AG04449 (cell line): ENCODE measurements around the gene KIF26B.

Experiments
- CTCF ChIA-PET: fragments of 350-600 bp; formaldehyde crosslinking; extraction: SDS; loops from one replicate; lab custom pipeline; 2021; ENCODE audit warnings: antibody characterized with exemption; lab: Yijun Ruan, JAX
- POLR2A ChIA-PET: fragments of 400-600, 350-600 bp; formaldehyde crosslinking; extraction: SDS; loops from one replicate; lab custom pipeline; 2020; ENCODE audit warnings: antibody characterized with exemption, inconsistent platforms; lab: Yijun Ruan, JAX
- DNase-seq: peaks from one replicate; pipeline ENCODE4 v3.0.0-alpha.2; 2010; ENCODE audit warnings: low read depth, low spot score
- H3K4me3 ChIP-seq: 2 replicates; pipeline ENCODE4 v1.5.1; 2011; ENCODE audit warnings: low read depth, mild to moderate bottlenecking, control low read depth, low read length
- TF ChIP-seq, protein P1 (sequence below): IDR thresholded peaks from one replicate; pipeline ENCODE4 v1.5.1; 2011; ENCODE audit warnings: mild to moderate bottlenecking, moderate library complexity, low read length, control low read depth, inconsistent platforms; ENCODE audit not compliant: insufficient read depth; ENCODE audit errors: missing control alignments

The KIF26B gene

DNA sequence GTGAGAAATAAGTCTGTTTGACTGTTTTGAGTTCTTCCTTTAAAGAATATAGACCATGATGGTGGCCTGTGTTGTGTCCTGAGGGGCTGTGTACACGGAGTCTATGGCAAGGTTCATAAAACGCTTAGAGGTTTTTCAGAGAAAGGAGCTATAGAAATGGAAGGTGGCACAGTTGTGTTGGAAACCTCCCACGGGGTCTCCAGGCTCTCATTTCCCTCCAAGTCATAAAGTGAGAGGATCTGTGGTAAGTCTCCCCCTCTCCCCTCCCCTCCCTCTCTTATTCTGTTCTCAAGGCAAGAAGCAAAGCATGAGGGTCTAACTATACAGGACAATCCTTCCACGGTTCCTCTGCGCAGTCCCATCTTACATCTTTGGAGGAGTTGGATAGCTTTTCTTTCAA lies 139.2 kb downstream of the KIF26B start:
- DNase-seq = no peak
- no peak overlapping the region for H3K4me3 ChIP-seq
- POLR2A ChIA-PET = no interaction called here
- CTCF ChIA-PET = no interaction called here
- TF ChIP-seq, protein P1, sequence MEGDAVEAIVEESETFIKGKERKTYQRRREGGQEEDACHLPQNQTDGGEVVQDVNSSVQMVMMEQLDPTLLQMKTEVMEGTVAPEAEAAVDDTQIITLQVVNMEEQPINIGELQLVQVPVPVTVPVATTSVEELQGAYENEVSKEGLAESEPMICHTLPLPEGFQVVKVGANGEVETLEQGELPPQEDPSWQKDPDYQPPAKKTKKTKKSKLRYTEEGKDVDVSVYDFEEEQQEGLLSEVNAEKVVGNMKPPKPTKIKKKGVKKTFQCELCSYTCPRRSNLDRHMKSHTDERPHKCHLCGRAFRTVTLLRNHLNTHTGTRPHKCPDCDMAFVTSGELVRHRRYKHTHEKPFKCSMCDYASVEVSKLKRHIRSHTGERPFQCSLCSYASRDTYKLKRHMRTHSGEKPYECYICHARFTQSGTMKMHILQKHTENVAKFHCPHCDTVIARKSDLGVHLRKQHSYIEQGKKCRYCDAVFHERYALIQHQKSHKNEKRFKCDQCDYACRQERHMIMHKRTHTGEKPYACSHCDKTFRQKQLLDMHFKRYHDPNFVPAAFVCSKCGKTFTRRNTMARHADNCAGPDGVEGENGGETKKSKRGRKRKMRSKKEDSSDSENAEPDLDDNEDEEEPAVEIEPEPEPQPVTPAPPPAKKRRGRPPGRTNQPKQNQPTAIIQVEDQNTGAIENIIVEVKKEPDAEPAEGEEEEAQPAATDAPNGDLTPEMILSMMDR = no peak

DNA sequence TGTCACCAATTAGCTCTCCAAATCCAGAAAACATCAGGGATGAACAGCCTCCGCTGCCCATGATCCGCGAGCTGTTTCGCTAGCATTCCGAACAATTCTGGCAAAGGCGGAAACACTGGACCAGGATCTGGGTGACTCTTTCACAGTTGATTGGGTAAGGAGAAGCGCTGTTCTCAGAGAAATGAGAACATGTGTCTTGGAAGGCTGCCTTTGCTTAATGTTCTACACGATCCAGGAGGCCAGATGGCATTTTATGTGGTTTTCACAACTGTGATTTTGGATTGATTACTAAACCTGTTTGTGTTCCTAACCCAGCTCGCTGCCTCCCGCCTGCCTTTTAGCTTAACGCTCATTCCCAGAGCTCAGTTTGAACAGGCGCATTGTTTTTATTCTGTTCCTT lies 144.0 kb downstream of the KIF26B start:
- POLR2A ChIA-PET = no interaction called here

DNA sequence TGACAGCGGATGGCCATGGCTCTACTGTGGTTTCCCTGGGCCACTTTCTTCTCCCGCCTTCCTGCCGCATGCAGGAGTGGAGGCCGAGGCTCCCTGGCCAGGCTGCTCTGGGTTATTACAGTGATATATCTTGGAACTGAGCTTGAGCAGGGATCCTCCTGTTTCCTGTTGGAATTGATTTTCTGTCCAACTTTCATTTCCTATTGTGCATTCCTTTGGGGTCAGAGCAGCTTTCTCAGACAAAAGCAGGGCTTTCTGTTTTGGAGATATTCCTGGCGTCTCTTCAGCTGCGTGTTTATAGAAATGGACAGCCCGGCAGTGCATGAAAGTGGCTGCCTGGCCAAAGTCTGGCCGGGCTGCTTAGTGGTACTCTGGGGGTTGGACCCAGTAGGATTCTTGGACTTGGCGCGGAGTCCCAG lies 146.4 kb downstream of the KIF26B start:
- H3K4me3 ChIP-seq = no peak overlapping the region
- CTCF ChIA-PET = no interaction called here
- TF ChIP-seq, protein P1 = no peak
- POLR2A ChIA-PET = no interaction called here
- DNase-seq = no peak

More for the DNA sequence above, 144.0 kb downstream of the KIF26B start:
- TF ChIP-seq, protein P1 = no peak
- H3K4me3 ChIP-seq = no peak overlapping the region
- DNase-seq = no peak
- CTCF ChIA-PET = no interaction called here

DNA sequence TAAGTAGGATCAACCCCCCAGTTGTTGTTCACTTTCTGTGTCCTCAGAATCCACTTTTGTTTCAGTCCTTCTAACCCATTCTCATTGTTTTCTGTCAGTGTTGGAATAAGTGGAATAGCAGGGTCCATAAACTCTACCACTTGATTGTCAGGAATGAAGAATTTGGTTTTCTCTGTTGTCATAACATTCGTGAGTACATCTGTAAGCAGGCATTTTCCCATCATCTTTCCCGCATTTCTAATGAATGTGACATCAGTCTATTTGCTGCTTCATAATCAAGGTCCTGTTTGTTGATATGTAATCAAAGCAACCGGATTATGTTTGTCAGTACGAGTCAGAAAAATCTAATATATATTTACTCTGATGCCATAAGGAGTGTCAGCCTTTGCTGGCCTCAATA lies 147.1 kb downstream of the KIF26B start:
- ChIA-PET CTCF (no interaction called here), POLR2A (no interaction called here)
- no peak overlapping the region for H3K4me3 ChIP-seq
- DNase-seq = no peak
- TF ChIP-seq, protein P1 = no peak

DNA sequence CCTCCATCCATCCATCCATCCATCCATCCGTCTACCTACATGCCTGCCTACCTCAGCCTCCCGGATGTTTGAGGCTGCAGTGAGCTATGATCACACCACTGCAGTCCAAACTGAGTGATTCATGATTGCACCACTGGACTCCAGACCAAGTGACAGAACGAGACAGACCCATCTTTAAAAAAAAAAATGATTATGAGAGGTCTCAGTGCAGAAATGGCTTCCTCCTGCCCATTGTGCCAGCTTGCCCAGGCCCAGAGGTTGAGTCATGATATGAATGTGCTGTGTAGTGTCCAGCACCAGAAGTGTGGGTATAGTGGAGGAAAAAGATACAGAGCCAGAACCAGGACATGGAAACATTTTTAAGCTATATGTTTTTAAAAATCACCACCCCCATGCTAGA lies 149.9 kb downstream of the KIF26B start:
- POLR2A ChIA-PET = no interaction called here
- no peak overlapping the region for H3K4me3 ChIP-seq
- no peak for DNase-seq
- CTCF ChIA-PET = interaction anchor here (0.5 kb wide), 1 partner anchor 13 kb away, joined by 3 read pairs; no protein-coding TSS in a partner anchor
- TF ChIP-seq, protein P1 = no peak

DNA sequence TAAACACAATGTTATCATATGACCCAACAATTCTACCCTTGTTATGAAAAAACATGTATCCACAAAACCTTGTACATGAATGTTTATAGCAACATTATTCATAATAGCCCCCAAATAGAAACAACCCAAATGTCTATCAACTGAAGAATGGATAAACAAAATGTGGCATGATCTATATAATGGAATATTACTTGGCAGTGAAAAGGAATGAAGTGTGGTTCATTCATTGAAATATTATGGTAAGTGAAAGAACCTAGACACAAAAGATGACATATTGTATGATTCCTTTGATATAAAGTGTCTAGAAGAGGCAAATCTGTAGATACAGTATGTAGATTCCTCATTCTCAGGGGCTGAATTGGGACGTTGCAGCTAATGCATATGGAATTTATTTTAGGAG lies 151.2 kb downstream of the KIF26B start:
- DNase-seq = no peak
- TF ChIP-seq, protein P1 = no peak
- POLR2A ChIA-PET = no interaction called here
- CTCF ChIA-PET = interaction anchor here (1.0 kb wide), 1 partner anchor 58 kb away, joined by 3 read pairs; no protein-coding TSS in a partner anchor
- H3K4me3 ChIP-seq = no peak overlapping the region
